ENCODE measurements around the gene TEX30. TPM values are rescaled to one million over a fixed set of nuclear protein-coding genes. Genes with fewer than 3 reads are reported as not detected.

The TEX30 gene
- total and polyA plus RNA-seq, 2 donors (not counting 3 experiments of a cell fraction or from before 2014, with no cell fraction given) = 12.5 to 19.8 TPM

DNA sequence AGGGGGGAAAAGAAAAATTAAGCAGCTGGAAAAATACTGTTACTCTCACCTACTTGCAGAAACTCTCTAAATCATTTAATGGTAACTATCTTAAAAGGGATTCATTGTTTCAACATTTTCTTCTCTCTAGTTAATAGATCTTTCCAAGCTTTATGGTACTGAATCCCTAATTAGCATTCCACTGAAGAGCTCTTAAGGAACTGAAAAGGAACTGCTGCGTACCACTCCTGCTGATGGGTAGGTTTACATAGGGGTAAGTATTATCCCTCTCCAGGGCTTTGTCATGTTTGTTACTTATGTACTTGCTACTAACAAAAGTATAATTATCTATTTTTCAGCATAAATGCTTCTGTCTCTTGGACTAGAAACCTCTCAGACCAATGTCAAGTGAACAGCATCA lies 12.5 kb downstream of the TEX30 start:
- dilution Hi-C loops (cut with MboI; ENCODE audit: extremely low pct_ligation_motif_present, low sequenced_read_pairs) = no loop called here
- no TSS peak for BruUV-seq (replicated peaks)
- Histone ChIP-seq H3K4me2 (ENCODE audit: insufficient read depth, low read length) (no peak overlapping the region), H3K9me3 (replicated peaks; ENCODE audit: control insufficient read depth, insufficient read depth, low read length) (no peaks in the 10 kb centered on the region), H4K20me1 (replicated peaks; ENCODE audit: control insufficient read depth, extremely low read depth, insufficient read depth, low read length) (no peaks in the 10 kb centered on the region), H2AFZ (ENCODE audit: low read depth, low read length) (no peak overlapping the region), H3K27ac (ENCODE audit: insufficient read depth, low read depth, low read length) (no peak overlapping the region), H3K27me3 (ENCODE audit: control insufficient read depth in 2 of 2, insufficient read depth in 2 of 2, low read length in 2 of 2) (no peaks in the 10 kb centered on the region), H3K79me2 (ENCODE audit: control insufficient read depth, insufficient read depth, low read length) (no peaks in the 10 kb centered on the region), H3K9ac (replicated peaks; ENCODE audit: extremely low read depth, insufficient read depth, low read length) (no peak overlapping the region), H3K9me1 (replicated peaks; ENCODE audit: control insufficient read depth, extremely low read depth, insufficient read depth, low read length) (no peaks in the 10 kb centered on the region), H3K4me3 (replicated peaks in 1 of 3; ENCODE audit: insufficient read depth in 1 of 3, low read depth in 1 of 3, low read length in 3 of 3) (no peak overlapping the region), H3K4me1 (ENCODE audit: control insufficient read depth, extremely low read depth, insufficient read depth, low read length) (no peaks in the 10 kb centered on the region), H3K36me3 (ENCODE audit: control insufficient read depth in 2 of 2, extremely low read depth in 1 of 2, insufficient read depth in 2 of 2, low read length in 2 of 2) (no peaks in the 10 kb centered on the region)
- intact Hi-C loops (cut with micrococcal nuclease) = no loop called here
- no peak for DNase-seq (ENCODE audit: low read depth, low spot score)
- ChIA-PET POLR2A (no interaction called here), CTCF (no interaction called here)
- no peak for FAIRE-seq
- TF ChIP-seq MYC (IDR thresholded peaks at IDR 0.05; ENCODE audit: low read depth, low read length) (no peak), POLR2A (IDR thresholded peaks at IDR 0.05; ENCODE audit: low read depth, low read length) (no peak), JUN (IDR thresholded peaks at IDR 0.05; ENCODE audit: borderline replicate concordance, insufficient read depth, insufficient read length, low read depth) (no peak), POLR2AphosphoS5 (IDR thresholded peaks at IDR 0.05; ENCODE audit: insufficient read depth, low read depth, low read length) (no peak), EZH2 (IDR thresholded peaks at IDR 0.05; ENCODE audit: borderline replicate concordance, low read depth, low read length, severe bottlenecking) (no peak), FOS (IDR thresholded peaks at IDR 0.05; ENCODE audit: borderline replicate concordance, insufficient read depth, low read length) (no peak), GATA2 (IDR thresholded peaks at IDR 0.05; ENCODE audit: insufficient read depth, insufficient read length, low read depth, low read length) (no peak)
- TF ChIP-seq, protein P1, sequence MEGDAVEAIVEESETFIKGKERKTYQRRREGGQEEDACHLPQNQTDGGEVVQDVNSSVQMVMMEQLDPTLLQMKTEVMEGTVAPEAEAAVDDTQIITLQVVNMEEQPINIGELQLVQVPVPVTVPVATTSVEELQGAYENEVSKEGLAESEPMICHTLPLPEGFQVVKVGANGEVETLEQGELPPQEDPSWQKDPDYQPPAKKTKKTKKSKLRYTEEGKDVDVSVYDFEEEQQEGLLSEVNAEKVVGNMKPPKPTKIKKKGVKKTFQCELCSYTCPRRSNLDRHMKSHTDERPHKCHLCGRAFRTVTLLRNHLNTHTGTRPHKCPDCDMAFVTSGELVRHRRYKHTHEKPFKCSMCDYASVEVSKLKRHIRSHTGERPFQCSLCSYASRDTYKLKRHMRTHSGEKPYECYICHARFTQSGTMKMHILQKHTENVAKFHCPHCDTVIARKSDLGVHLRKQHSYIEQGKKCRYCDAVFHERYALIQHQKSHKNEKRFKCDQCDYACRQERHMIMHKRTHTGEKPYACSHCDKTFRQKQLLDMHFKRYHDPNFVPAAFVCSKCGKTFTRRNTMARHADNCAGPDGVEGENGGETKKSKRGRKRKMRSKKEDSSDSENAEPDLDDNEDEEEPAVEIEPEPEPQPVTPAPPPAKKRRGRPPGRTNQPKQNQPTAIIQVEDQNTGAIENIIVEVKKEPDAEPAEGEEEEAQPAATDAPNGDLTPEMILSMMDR (IDR thresholded peaks at IDR 0.05; ENCODE audit: extremely low read depth in 1 of 2, insufficient read depth in 1 of 2, low read depth in 1 of 2, low read length in 2 of 2) = no peak
- TF ChIP-seq, protein P2, sequence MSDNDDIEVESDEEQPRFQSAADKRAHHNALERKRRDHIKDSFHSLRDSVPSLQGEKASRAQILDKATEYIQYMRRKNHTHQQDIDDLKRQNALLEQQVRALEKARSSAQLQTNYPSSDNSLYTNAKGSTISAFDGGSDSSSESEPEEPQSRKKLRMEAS (IDR thresholded peaks at IDR 0.05; ENCODE audit: insufficient read depth, insufficient read length) = no peak

All from endothelial cell of umbilical vein (primary cell).